GM18520 (cell line): Measurements from ENCODE around the gene SORCS1.

ENCODE experiments used
- ATAC-seq: cut with Tn5 transposase; IDR thresholded peaks from one replicate; pipeline ENCODE4 v1.9.1; 2021; ENCODE audit not compliant: unreplicated experiment

SORCS1 gene

GRCh38 chr10:106908225-106908624 lies 256.3 kb downstream of the SORCS1 start:
- no peak for ATAC-seq

GRCh38 chr10:106904209-106904608 lies 260.3 kb downstream of the SORCS1 start:
- no peak for ATAC-seq

- no peak for ATAC-seq
Observed at GRCh38 chr10:106903180-106903579, 261.3 kb downstream of the SORCS1 start.

GRCh38 chr10:106900016-106900652 lies 264.4 kb downstream of the SORCS1 start:
- no peak for ATAC-seq

- no peak for ATAC-seq
Observed at GRCh38 chr10:106898446-106898845, 266.1 kb downstream of the SORCS1 start.

- no peak for ATAC-seq
Observed at GRCh38 chr10:106897719-106898118, 266.8 kb downstream of the SORCS1 start.

- ATAC-seq = no peak
Observed at GRCh38 chr10:106894692-106895091, 269.8 kb downstream of the SORCS1 start.

GRCh38 chr10:106877574-106877973 lies 286.9 kb downstream of the SORCS1 start:
- no peak for ATAC-seq

- ATAC-seq = no peak
Observed at GRCh38 chr10:106874604-106874889, 290.0 kb downstream of the SORCS1 start.

GRCh38 chr10:106873770-106874603 lies 290.5 kb downstream of the SORCS1 start:
- no peak for ATAC-seq

- ATAC-seq = no peak
Observed at GRCh38 chr10:106872176-106872575, 292.3 kb downstream of the SORCS1 start.

GRCh38 chr10:106866244-106866845 lies 298.2 kb downstream of the SORCS1 start:
- no peak for ATAC-seq

GRCh38 chr10:106864031-106864430 lies 300.5 kb downstream of the SORCS1 start:
- ATAC-seq = no peak

- no peak for ATAC-seq
Observed at GRCh38 chr10:106863549-106863948, 301.0 kb downstream of the SORCS1 start.

- ATAC-seq = no peak
Observed at GRCh38 chr10:106859892-106860652, 304.4 kb downstream of the SORCS1 start.

- ATAC-seq = no peak
Observed at GRCh38 chr10:106857728-106858127, 306.8 kb downstream of the SORCS1 start.

GRCh38 chr10:106857213-106857612 lies 307.3 kb downstream of the SORCS1 start:
- no peak for ATAC-seq

- peak; percentile 76 for ATAC-seq
Observed at GRCh38 chr10:106836933-106837663, 327.4 kb downstream of the SORCS1 start.

GRCh38 chr10:106832846-106833245 lies 331.7 kb downstream of the SORCS1 start:
- ATAC-seq = no peak

GRCh38 chr10:106830471-106830870 lies 334.0 kb downstream of the SORCS1 start:
- no peak for ATAC-seq

GRCh38 chr10:106830006-106830405 lies 334.5 kb downstream of the SORCS1 start:
- no peak for ATAC-seq
